T-helper 2 cell (primary cell): ENCODE measurements around the gene PPP3R1.
"Not testable (repeated sequence)": the region's sequence is repeated elsewhere in the genome, so short reads cannot be mapped to it uniquely, and the experiment has no call there.

Experiments
- DNase-seq, 5 experiments: peaks; one replicate each; pipeline versions ENCODE4 v3.0.0 to v3.0.0-alpha.2; 2012 to 2022

PPP3R1 gene

DNA sequence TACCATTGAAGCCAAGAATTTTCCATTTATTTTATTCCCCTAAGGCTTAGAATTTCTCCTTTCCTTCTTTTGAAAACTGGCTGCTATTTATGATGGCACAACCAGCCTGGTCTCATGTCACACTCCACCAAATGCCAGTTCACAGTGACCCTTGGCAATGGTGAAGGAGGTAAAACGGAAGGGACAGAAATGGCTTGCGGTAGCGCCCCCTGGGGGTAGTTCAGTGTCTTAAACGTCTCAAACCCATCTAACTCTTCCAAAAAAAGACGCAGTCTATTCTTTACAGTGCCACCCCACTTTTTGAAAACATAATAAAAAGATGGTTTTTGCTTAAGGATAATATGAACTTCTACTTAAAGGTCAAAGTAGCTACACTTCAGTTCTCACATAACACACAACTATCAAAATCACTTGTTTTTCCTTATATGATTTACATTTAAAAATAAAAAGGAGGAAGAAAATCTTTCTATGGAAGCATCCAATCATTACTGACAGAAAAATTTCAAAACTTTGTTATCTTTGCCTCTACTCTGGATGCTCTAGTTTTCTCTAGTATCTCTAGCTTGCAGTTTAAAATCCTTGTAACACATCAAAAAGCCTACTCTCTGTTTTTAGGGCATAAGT, 66.7 kb downstream of the PPP3R1 start:
- peak; percentile 29 to 59 (median 46) for DNase-seq

GRCh38 chr2:68182902-68183301, 69.4 kb downstream of the PPP3R1 start:
- no peak for DNase-seq

DNA sequence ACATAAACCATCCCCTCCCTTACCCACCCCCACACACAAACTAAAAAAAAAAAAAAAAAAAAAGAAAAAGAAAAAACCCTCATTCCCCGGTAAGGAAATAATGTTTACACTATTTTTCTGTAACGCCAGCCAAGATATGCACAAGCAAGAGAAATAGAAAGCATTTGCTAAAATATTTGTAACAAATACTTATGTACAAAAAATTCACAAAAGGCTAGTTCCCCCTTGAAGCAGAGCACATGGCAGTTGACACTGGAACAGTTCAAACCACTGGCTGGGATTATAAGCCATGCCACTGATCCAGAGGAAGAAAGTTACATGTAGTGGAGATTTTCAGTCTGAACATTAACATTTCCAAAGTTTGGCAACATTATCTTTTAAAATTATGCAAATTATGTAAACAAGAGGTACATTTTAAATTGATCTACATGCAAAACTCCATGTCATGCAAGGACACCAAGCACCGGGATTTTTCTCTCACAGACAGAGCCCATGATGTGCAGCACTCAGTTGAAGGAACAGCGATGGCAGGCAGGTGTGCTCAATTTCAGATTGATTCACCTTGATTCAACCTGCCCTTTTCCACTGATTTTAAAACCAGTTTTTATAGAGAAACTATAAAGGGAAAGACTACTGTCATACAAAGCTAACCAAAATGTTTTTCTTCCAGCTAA, 73.2 kb downstream of the PPP3R1 start:
- DNase-seq, result no peak

- DNase-seq, result no peak
Measured at GRCh38 chr2:68178432-68178831, 73.9 kb downstream of the PPP3R1 start.

- DNase-seq, result no peak
Measured at GRCh38 chr2:68177541-68177940, 74.8 kb downstream of the PPP3R1 start.

- DNase-seq, result no peak
Measured at GRCh38 chr2:68176657-68177056, 75.7 kb downstream of the PPP3R1 start.

DNA sequence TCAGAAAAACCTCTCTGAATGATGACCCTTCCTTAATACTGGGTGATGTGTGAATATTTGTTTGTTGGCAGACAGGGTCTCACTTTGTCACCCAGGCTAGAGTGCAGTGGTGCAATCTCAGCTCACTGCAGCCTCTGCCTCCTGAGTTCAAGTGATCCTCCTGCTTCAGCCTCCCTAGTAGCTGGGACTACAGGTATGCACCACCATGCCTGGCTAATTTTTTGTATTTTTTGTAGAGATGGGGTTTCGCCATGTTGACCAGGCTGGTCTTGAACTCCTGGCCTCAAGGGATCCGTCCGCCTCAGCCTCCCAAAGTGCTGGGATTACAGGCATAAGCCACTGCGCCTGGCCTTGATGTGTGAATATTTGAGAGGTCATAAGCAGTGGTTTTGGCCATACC, 77.1 kb downstream of the PPP3R1 start:
- not testable (repeated sequence) for DNase-seq

DNA sequence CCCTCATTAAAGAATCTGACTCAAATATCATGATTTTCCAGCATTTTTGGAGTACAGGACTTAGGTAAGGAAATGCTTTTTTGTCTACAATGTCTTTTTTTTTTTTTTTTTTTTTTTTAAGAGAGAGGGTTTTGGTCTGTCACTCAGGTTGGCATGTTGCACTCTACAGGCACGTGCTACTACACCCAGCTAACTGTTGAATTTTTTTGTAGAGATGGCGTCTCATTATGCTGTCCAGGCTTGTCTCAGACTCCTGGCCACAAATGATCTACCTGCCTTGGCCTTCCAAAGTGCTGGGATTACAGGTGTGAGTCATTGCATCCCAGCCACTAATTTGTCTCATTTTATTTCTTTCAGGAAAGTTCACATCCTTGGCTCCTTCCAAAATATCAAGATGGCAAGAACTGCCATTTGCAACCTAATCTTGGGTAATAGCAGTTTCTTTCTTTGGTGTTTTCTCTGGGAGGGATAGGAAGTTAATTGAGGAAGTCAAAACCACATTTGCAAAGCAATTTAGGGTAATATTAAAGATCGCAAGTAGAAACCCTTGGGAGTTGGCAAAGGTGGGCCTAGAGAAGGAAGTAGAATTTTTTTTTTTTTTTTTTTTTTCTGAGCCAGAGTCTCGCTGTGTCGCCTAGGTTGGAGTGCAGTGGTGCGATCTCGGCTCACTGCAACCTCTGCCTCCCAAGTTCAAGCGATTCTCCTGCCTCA, 79.2 kb downstream of the PPP3R1 start:
- no peak for DNase-seq

GRCh38 chr2:68172521-68172920, 79.8 kb downstream of the PPP3R1 start:
- DNase-seq, result no peak

DNA sequence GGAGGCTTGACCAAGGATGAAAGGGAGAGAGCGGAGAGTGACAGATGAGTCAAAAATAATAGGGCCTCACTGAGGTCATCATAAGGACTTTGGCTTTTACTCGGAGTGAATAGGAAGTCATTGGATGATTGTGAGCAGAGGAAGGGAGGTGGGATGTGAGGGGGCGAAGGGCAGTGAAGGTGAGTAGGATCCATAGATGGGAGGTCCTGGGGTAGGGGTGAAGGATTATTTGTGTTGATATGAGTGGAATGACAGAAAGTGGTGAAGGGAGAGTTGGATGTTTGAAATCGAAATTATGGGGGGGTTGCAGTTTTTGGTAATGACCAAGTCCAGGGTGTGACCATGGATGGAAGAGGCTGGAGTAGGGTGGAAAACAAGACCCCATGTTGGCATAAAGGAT, 80.6 kb downstream of the PPP3R1 start:
- DNase-seq, result no peak

GRCh38 chr2:68171146-68171545, 81.2 kb downstream of the PPP3R1 start:
- no peak for DNase-seq

- peak in 1 of 5 experiments; percentile 29 for DNase-seq
Measured at GRCh38 chr2:68169308-68169707, 83.0 kb downstream of the PPP3R1 start.

DNA sequence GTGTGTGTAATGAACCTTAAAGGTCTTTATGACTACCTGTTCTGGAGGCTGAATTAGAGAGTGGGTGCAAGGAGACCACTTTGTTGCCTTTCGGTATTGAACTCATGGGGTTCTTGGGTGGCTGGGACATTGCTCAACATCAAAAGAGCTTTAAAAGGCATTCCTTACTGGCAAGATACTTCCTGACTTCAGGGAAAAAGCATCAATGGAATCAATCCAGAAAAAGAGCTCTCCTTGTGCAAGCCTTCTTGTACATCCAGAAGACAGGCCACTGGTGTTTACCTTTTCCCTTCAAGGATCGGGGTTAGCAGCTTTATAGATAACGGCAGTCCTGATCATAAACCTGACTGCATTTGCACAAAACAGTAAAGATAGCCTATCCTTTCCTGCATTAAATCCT, 85.1 kb downstream of the PPP3R1 start:
- no peak for DNase-seq

- DNase-seq, result no peak
Measured at GRCh38 chr2:68163641-68164040, 88.7 kb downstream of the PPP3R1 start.

DNA sequence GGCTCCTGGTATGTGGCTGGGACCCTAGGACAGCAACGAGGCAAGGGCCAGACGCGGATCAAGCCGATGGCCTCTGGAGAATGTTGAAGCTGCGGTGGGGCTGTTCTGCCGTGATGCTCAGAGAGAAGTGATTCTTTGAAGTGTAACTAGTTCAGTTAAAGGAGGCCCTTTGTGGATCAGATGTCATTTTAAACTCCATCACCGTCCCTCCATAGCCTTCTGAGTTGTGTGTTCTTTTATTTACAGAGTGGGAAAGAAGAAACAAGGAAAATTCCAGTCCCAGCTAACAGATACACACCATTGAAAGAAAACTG, 94.2 kb downstream of the PPP3R1 start:
- no peak for DNase-seq

- peak; percentile 89 to 96 (median 95) for DNase-seq
Measured at GRCh38 chr2:68157402-68158133, 94.8 kb downstream of the PPP3R1 start, which contains the start of gene PNO1. Gene PNO1 (plus strand): TSS chr2:68157888. CDS start chr2:68157935, 47 bp downstream.

DNA sequence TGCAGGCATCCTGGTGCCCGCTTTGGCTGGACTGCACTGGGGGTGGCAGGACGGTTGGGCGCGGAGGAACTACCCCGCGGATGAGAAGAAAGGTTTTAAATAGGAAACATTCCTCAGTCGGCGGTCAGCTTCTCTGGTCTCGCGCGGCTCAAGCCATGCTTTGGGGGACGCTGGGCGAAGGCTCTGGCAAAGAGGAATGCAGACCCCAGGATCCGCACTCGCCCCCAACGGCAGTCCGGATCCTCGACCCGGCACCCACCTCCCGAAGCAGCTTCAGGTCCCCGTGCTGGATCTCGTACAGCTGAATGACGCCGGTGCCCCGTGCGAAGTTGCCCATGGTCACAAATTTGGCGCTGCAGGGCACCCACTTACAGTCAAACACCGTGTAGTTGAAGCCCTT, 95.3 kb downstream of the PPP3R1 start:
- DNase-seq, result peak in 1 of 5 experiments; percentile 8

- DNase-seq, result no peak
Measured at GRCh38 chr2:68156419-68156818, 95.9 kb downstream of the PPP3R1 start.

DNA sequence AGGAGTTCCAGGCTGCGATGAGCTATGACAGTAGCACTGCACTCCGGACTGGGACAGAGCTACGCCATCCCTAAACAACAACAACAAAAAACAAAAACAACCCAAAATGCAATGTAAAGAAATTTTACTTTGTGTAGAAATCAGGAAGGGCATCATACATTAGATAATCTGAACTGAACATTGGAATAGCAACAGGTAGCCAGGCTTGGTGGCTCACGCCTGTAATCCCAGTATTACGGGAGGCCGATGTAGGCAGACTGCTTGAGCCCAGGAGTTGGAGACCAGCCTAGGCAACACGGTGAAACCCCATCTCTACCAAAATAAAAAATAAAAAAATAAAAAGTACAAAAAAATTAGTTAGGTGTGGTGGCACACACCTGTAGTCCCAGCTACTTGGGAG, 96.7 kb downstream of the PPP3R1 start:
- no peak for DNase-seq

- no peak for DNase-seq
Measured at GRCh38 chr2:68152681-68153347, 99.5 kb downstream of the PPP3R1 start.

DNA sequence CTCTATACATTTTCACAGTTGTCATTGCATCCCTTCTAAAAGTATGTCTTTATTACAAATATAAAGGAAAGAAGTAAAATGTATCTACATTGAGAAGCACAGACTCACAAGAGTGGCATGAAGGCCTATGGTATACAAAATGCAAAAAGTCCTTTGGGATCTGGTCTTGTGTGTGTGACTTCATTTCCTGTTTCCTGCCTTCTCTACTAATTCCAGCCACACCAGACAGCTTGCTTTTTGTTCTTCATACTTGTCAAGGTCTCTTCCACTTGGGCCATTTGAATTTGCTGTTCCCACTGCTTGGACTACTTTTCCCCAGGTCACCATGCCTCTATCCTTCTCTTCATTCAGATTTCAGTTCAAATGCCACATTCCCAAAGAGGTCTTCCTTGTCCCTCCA, 101.3 kb downstream of the PPP3R1 start:
- DNase-seq, result no peak

GRCh38 chr2:68141875-68142274, 110.5 kb downstream of the PPP3R1 start:
- DNase-seq, result no peak
